ENCODE measurements around the gene C2CD3. TPM values are rescaled to one million over a fixed set of nuclear protein-coding genes. Genes with fewer than 3 reads are reported as not detected.

C2CD3 gene
- total RNA-seq, 4 donors from 2014 or later, result 16.8 to 50.3 (median 29.0) TPM

DNA sequence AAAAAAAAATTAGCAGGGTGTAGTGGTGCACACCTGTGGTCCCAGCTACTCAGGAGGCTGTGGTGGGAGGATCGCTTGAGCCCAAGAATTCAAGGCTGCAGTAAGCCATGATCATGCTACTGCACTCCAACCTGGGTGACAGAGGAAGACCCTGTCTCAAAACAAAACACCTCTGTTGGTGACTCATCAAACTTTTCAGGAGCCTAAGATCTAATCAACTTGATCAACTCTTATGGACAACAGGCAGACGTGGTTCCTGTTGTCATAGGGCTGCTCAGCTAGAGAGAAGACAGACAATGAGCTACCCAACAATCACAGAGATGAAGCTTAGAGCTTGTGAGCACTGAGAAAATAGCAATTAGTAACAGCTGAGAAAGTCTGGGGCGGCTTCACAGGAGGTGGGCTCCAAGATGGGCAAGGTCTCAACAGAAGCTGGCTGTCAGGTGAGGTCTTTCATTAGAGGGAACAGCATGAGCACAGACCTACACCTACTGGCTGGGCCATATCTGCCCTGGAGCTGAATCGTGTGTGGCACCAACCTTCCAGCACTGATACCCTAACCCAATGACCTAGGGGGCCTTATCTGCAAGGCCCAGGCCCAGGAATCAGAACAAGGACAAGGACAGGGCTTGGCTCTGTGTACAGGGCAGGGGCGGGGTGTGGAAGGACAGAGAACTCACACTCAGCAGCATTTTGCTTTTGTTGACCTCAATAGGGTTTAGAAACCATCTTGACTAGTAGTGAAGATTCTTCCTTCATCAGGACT lies 154.7 kb downstream of the C2CD3 start:
- Histone ChIP-seq H3K9me3 (no peaks in the 10 kb centered on the region), H3K4me3 (no peak overlapping the region), H3K4me1 (peaks cover 0 to 26% (median 23%) of the 10 kb centered on the region in 4 donors), H3K27me3 (no peaks in the 10 kb centered on the region), H3K27ac (peak overlapping the region in 1 of 4 donors; percentile 14), H3K36me3 (no peaks in the 10 kb centered on the region)
- DNase-seq, result peak in 1 of 3 donors; percentile 22
- TF ChIP-seq, protein P1, sequence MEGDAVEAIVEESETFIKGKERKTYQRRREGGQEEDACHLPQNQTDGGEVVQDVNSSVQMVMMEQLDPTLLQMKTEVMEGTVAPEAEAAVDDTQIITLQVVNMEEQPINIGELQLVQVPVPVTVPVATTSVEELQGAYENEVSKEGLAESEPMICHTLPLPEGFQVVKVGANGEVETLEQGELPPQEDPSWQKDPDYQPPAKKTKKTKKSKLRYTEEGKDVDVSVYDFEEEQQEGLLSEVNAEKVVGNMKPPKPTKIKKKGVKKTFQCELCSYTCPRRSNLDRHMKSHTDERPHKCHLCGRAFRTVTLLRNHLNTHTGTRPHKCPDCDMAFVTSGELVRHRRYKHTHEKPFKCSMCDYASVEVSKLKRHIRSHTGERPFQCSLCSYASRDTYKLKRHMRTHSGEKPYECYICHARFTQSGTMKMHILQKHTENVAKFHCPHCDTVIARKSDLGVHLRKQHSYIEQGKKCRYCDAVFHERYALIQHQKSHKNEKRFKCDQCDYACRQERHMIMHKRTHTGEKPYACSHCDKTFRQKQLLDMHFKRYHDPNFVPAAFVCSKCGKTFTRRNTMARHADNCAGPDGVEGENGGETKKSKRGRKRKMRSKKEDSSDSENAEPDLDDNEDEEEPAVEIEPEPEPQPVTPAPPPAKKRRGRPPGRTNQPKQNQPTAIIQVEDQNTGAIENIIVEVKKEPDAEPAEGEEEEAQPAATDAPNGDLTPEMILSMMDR (IDR thresholded peaks at IDR 0.05), result no peak
- TF ChIP-seq POLR2A (IDR thresholded peaks at IDR 0.05), result no peak

DNA sequence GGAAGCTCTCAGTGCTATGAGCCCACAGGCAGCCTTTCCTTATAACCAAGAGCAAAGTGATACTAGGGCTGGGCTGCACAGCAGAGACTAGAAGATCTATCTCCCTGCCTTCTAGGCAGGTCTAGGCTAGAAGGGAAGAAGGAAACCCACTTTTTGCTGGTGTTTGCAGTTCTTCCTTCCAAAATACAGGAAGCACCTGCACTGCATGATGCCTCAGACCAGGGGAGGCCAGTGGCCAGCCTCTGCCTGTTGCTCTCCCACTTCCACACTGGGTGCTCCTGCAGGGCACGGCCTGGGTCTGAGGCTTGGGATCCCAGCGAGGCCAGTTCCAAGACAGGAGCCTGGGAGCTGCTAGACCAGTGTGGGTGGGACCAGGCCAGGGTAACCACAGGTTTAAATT lies 155.9 kb downstream of the C2CD3 start:
- Histone ChIP-seq H3K27me3 (no peaks in the 10 kb centered on the region), H3K4me1 (peaks cover 0 to 32% (median 26%) of the 10 kb centered on the region in 4 donors), H3K27ac (peak overlapping the region in 2 of 4 donors; percentile 1 to 3), H3K4me3 (no peak overlapping the region), H3K36me3 (no peaks in the 10 kb centered on the region), H3K9me3 (no peaks in the 10 kb centered on the region)
- peak in 1 of 3 donors; percentile 44 for DNase-seq
- TF ChIP-seq, protein P1 (IDR thresholded peaks at IDR 0.05), result no peak
- no peak for TF ChIP-seq POLR2A (IDR thresholded peaks at IDR 0.05)

DNA sequence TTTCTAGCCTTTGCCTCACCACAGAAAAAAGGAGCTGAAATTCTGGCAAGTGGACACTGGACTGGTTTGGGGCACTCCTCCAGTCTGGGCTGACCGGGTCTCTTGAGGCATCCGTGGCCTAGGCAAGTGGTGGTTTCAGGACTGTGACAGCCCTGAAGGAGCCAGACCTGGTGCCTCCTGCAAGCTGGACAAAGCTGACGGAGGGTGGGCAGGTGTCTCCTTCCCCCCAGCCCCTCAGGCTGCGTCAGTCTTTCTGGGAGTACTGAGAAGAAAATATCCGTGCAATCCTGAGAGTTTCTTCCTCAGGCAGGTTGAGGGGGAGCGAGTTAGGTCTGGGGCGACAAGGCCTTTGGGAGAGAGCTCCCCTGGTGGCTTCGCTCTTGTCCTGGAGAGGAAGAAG lies 157.7 kb downstream of the C2CD3 start:
- DNase-seq, result no peak
- H3K9me3 ChIP-seq, result no peaks in the 10 kb centered on the region
- H3K36me3 ChIP-seq, result no peaks in the 10 kb centered on the region
- H3K4me1 ChIP-seq, result peaks cover 0 to 18% (median 13%) of the 10 kb centered on the region in 4 donors
- no peak overlapping the region for H3K27ac ChIP-seq
- H3K27me3 ChIP-seq, result no peaks in the 10 kb centered on the region
- TF ChIP-seq, protein P1 (IDR thresholded peaks at IDR 0.05), result no peak
- no peak for TF ChIP-seq POLR2A (IDR thresholded peaks at IDR 0.05)
- H3K4me3 ChIP-seq, result no peak overlapping the region

DNA sequence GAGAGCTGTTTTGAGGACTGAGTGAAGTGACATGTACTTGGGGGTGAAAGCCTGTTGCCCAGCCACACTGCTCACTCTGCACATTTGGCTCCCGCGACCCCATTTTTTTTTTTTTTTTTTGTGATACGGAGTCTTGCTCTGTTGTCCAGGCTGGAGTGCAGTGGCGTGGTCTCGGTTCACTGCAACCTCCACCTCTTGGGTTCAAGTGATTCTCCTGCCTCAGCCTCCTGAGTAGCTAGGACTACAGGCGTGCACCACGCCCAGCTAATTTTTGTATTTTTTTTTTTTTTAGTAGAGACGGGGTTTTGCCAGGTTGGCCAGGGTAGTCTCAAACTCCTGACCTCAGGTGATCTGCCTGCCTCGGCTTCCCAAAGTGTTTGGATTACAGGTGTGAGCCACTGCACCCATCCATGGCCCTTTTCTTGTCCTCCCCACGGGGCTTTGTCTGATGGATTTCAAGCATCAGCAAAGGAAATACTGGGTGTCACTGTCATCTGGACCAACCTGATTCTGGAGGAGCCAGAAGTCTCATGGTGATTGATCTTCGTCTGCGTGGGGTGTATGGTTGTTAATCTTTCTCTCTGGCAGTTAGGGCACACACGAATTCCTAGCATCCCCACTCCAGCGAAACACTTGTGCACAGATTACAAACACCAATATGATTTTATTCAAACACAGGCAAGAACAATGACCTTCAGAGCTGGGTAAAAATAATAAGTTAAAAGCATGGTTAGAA lies 158.6 kb downstream of the C2CD3 start:
- no peaks in the 10 kb centered on the region for H3K36me3 ChIP-seq
- no peak for TF ChIP-seq POLR2A (IDR thresholded peaks at IDR 0.05)
- TF ChIP-seq, protein P1 (IDR thresholded peaks at IDR 0.05), result no peak
- no peaks in the 10 kb centered on the region for H3K9me3 ChIP-seq
- no peak overlapping the region for H3K4me3 ChIP-seq
- DNase-seq, result peak in 1 of 3 donors; percentile 40
- H3K27me3 ChIP-seq, result no peaks in the 10 kb centered on the region
- peaks cover 0 to 18% (median 10%) of the 10 kb centered on the region in 4 donors for H3K4me1 ChIP-seq
- peak overlapping the region in 1 of 4 donors; percentile 39 for H3K27ac ChIP-seq

DNA sequence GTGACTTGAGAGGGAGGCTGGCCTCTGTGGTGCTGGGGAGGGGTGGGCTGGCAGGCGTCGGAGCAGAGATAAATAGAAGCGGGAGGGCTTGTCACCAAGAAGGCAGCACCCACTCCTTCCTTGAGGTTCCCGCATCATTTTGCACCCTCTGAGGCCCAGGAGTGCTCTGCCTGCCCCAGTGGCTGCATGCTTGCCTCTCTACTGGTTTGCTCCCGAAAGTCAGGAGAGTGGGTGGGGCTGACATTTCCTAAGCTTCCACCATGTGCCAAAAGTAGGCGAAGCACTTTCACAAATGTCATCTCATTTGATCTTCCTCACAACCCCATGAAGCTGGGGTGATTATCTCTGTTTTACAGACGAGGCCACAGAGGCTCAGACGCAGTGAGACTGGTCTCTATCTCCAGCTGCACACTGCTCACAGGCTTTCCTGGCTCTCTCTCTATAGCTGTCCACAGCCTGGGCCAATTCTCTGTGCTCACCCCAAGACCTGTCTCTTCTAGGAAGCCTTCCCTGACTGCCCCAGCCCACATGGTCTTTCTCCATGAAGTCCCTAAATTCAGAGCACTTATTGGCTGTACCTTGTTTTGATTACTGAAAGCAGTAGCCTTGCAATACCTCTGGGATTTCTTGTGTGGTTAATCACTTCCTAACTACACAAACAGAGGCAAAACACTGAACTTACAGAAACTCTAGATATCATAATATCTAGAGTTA lies 159.3 kb downstream of the C2CD3 start:
- H3K27me3 ChIP-seq, result no peaks in the 10 kb centered on the region
- TF ChIP-seq, protein P1 (IDR thresholded peaks at IDR 0.05), result no peak
- TF ChIP-seq POLR2A (IDR thresholded peaks at IDR 0.05), result no peak
- no peaks in the 10 kb centered on the region for H3K9me3 ChIP-seq
- peaks cover 0 to 18% (median 10%) of the 10 kb centered on the region in 4 donors for H3K4me1 ChIP-seq
- DNase-seq, result peak in 2 of 3 donors; percentile 35 to 45
- H3K4me3 ChIP-seq, result no peak overlapping the region
- no peaks in the 10 kb centered on the region for H3K36me3 ChIP-seq
- H3K27ac ChIP-seq, result peak overlapping the region in 2 of 4 donors; percentile 22 to 39
